Endothelial cell of umbilical vein (primary cell): ENCODE measurements around the gene ESPNL. TPM values are rescaled to one million over a fixed set of nuclear protein-coding genes. Genes with fewer than 3 reads are reported as not detected.

Experiments used
- BruUV-seq: library from RNA; stranded (reverse); fragments of 400-500 nt; replicated peaks from 2 replicates; lab custom pipeline; 2021; lab: Mats Ljungman, UMichigan
- CTCF ChIA-PET: fragments of 300-600, 350-600 bp; sonication (Branson Sonifier 250); formaldehyde crosslinking; loops from one replicate; lab custom pipeline; 2021; ENCODE audit warnings: antibody characterized with exemption, inconsistent platforms; lab: Charles Lee
- POLR2A ChIA-PET: fragments of 300-600, 350-600 bp; sonication (Branson Sonifier 250); formaldehyde crosslinking; loops from one replicate; lab custom pipeline; 2021; ENCODE audit warnings: antibody characterized with exemption, inconsistent platforms; lab: Charles Lee
- DNase-seq: peaks from one replicate; pipeline ENCODE4 v3.0.0-alpha.2; 2011; ENCODE audit warnings: low read depth, low spot score
- FAIRE-seq: peaks from 2 replicates; lab custom pipeline; 2011; peaks lifted over from hg19 to GRCh38; lab: Jason Lieb, UNC
- H2AFZ ChIP-seq: 2 replicates; pipeline ENCODE4 v1.6.0; 2012; ENCODE audit warnings: low read depth, low read length, control low read depth, inconsistent platforms
- H3K27ac ChIP-seq: 2 replicates; pipeline ENCODE4 v1.5.1; 2011; ENCODE audit warnings: low read depth, mild to moderate bottlenecking, control low read depth, low read length, moderate library complexity; ENCODE audit not compliant: insufficient read depth
- H3K27me3 ChIP-seq, 2 experiments: 2 replicates each; pipeline versions ENCODE4 v1.6.0 to v1.6.1; 2011; ENCODE audit warnings: low read length in 2 of 2, mixed read lengths in 1 of 2; ENCODE audit not compliant: control insufficient read depth in 2 of 2, insufficient read depth in 2 of 2
- H3K36me3 ChIP-seq, 2 experiments: 2 replicates in 1 of 2; 3 replicates in 1 of 2; pipeline ENCODE4 v1.5.1; 2011; ENCODE audit warnings: low read length in 2 of 2, mild to moderate bottlenecking in 1 of 2, moderate library complexity in 1 of 2; ENCODE audit not compliant: control insufficient read depth in 2 of 2, insufficient read depth in 2 of 2; ENCODE audit errors: extremely low read depth in 1 of 2
- H3K4me1 ChIP-seq: 3 replicates; pipeline ENCODE4 v1.5.1; 2011; ENCODE audit warnings: mild to moderate bottlenecking, low read length; ENCODE audit not compliant: control insufficient read depth, insufficient read depth; ENCODE audit errors: extremely low read depth
- H3K4me2 ChIP-seq: 2 replicates; pipeline ENCODE4 v1.6.1; 2011; ENCODE audit warnings: low read length, control low read depth, mixed read lengths; ENCODE audit not compliant: insufficient read depth
- H3K4me3 ChIP-seq, 3 experiments: fragments of 200-600 bp in 1 of 3; sonication (generic), shearing (Covaris generic) in 1 of 3; replicated peaks in 1 of 3; 2 replicates each; pipeline ENCODE4 v1.5.1; 2011 to 2016; ENCODE audit warnings: control low read depth in 3 of 3, low read length in 3 of 3, mild to moderate bottlenecking in 2 of 3, inconsistent platforms in 1 of 3, low read depth in 1 of 3, moderate library complexity in 1 of 3; ENCODE audit not compliant: insufficient read depth in 1 of 3
- H3K79me2 ChIP-seq: 2 replicates; pipeline ENCODE4 v1.6.0; 2012; ENCODE audit warnings: low read length, inconsistent platforms; ENCODE audit not compliant: control insufficient read depth, insufficient read depth
- H3K9ac ChIP-seq: replicated peaks from 2 replicates; pipeline ENCODE3; 2011; ENCODE audit warnings: low read length, control low read depth; ENCODE audit not compliant: insufficient read depth; ENCODE audit errors: extremely low read depth
- H3K9me1 ChIP-seq: replicated peaks from 3 replicates; pipeline ENCODE4 v1.6.0; 2011; ENCODE audit warnings: mild to moderate bottlenecking, low read length; ENCODE audit not compliant: control insufficient read depth, insufficient read depth; ENCODE audit errors: extremely low read depth
- H3K9me3 ChIP-seq: replicated peaks from 2 replicates; pipeline ENCODE4 v1.5.1; 2012; ENCODE audit warnings: low read length, inconsistent platforms; ENCODE audit not compliant: control insufficient read depth, insufficient read depth
- H4K20me1 ChIP-seq: replicated peaks from 2 replicates; pipeline ENCODE3; 2011; ENCODE audit warnings: mild to moderate bottlenecking, low read length; ENCODE audit not compliant: control insufficient read depth, insufficient read depth; ENCODE audit errors: extremely low read depth
- CTCF ChIP-seq, 2 donors: IDR thresholded peaks; 1 replicate in 1 of 2; 2 replicates in 1 of 2; pipeline ENCODE4 v1.5.1; 2011; ENCODE audit warnings: low read length in 2 of 2, mild to moderate bottlenecking in 2 of 2, moderate library complexity in 2 of 2, control low read depth in 1 of 2, inconsistent platforms in 1 of 2, low read depth in 1 of 2; ENCODE audit not compliant: insufficient read depth in 1 of 2; ENCODE audit errors: extremely low read depth in 1 of 2
- EZH2 ChIP-seq: IDR thresholded peaks from 2 replicates; pipeline ENCODE4 v1.6.1; 2012; ENCODE audit warnings: borderline replicate concordance, low read depth, mild to moderate bottlenecking, moderate library complexity, low read length, inconsistent platforms; ENCODE audit not compliant: severe bottlenecking
- FOS ChIP-seq: IDR thresholded peaks from 2 replicates; pipeline ENCODE4 v1.6.1; 2011; ENCODE audit warnings: mild to moderate bottlenecking, low read length, moderate library complexity, borderline replicate concordance; ENCODE audit not compliant: insufficient read depth
- GATA2 ChIP-seq: IDR thresholded peaks from 2 replicates; pipeline ENCODE4 v1.7.0; 2011; ENCODE audit warnings: low read depth, mild to moderate bottlenecking, moderate library complexity, mixed read lengths, low read length; ENCODE audit not compliant: insufficient read length, insufficient read depth
- JUN ChIP-seq: IDR thresholded peaks from 2 replicates; pipeline ENCODE4 v1.6.1; 2011; ENCODE audit warnings: borderline replicate concordance, low read depth; ENCODE audit not compliant: insufficient read length, insufficient read depth
- MAX ChIP-seq: IDR thresholded peaks from 2 replicates; pipeline ENCODE4 v1.6.1; 2011; ENCODE audit not compliant: insufficient read depth, insufficient read length
- MYC ChIP-seq: IDR thresholded peaks from one replicate; pipeline ENCODE4 v1.6.1; 2011; ENCODE audit warnings: mild to moderate bottlenecking, low read depth, low read length
- POLR2A ChIP-seq: IDR thresholded peaks from 2 replicates; pipeline ENCODE4 v1.6.1; 2012; ENCODE audit warnings: low read depth, mild to moderate bottlenecking, control low read depth, low read length
- POLR2AphosphoS5 ChIP-seq: IDR thresholded peaks from 2 replicates; pipeline ENCODE4 v1.6.1; 2012; ENCODE audit warnings: low read depth, mild to moderate bottlenecking, control low read depth, low read length, moderate library complexity; ENCODE audit not compliant: insufficient read depth
- dilution Hi-C: fragments of 300-500 bp; cut with MboI; formaldehyde crosslinking; loops from one replicate; pipeline ENCODE4 v1.15.0; 2019; ENCODE audit warnings: low sequenced_read_pairs; ENCODE audit not compliant: extremely low pct_ligation_motif_present
- intact Hi-C: fragments of 100-400 bp; cut with micrococcal nuclease; formaldehyde crosslinking; loops from one replicate; pipeline ENCODE4 v1.10.0; 2022
- polyA plus RNA-seq, 4 experiments: library from polyadenylated mRNA; depleted of rRNA in 3 of 4; stranded (reverse) in 3 of 4; unstranded in 1 of 4; fragments of >200 nt; gene quantifications; 2 replicates each; pipeline versions ENCODE4 v1.2.1 to v1.2.3, GENCODE V29; 2011 to 2012; ENCODE audit warnings: missing spikeins in 1 of 4
- total RNA-seq: library from RNA; stranded (reverse); gene quantifications from 2 replicates; pipeline ENCODE4 v1.2.3, GENCODE V29; 2021

Gene ESPNL
- total and polyA plus RNA-seq, 2 donors (not counting 3 experiments of a cell fraction or from before 2014, with no cell fraction given): not detected

GRCh38 chr2:238130696-238131628 lies 30.8 kb downstream of the ESPNL start:
- H3K4me3 ChIP-seq: no peak overlapping the region
- dilution Hi-C loops: no loop called here
- H4K20me1 ChIP-seq: no peaks in the 10 kb centered on the region
- H3K79me2 ChIP-seq: no peaks in the 10 kb centered on the region
- TF ChIP-seq EZH2 (no peak), FOS (no peak), MAX (no peak), JUN (no peak), POLR2AphosphoS5 (no peak), CTCF (IDR thresholded peaks at IDR 0.05; ENCODE audit: extremely low read depth in 1 of 2, insufficient read depth in 1 of 2, low read depth in 1 of 2, low read length in 2 of 2) (no peak), GATA2 (no peak), MYC (no peak), POLR2A (no peak)
- H3K27me3 ChIP-seq: no peaks in the 10 kb centered on the region
- CTCF ChIA-PET: no interaction called here
- no peak for DNase-seq
- H3K4me2 ChIP-seq: no peak overlapping the region
- H3K27ac ChIP-seq: no peak overlapping the region
- no peak for FAIRE-seq
- POLR2A ChIA-PET: no interaction called here
- H3K9me3 ChIP-seq: no peaks in the 10 kb centered on the region
- no peaks in the 10 kb centered on the region for H3K4me1 ChIP-seq
- no peaks in the 10 kb centered on the region for H3K9me1 ChIP-seq
- H3K36me3 ChIP-seq: no peaks in the 10 kb centered on the region
- no TSS peak for BruUV-seq
- H3K9ac ChIP-seq: no peak overlapping the region
- intact Hi-C loops: no loop called here
- no peak overlapping the region for H2AFZ ChIP-seq
